GM12878 (cell line): ENCODE measurements around the gene IFT88. TPM values are rescaled to one million over a fixed set of nuclear protein-coding genes. Genes with fewer than 3 reads are reported as not detected.

Experiments
- ATAC-seq: fragments of 200-7000 bp; cut with Tn5 transposase; 3 replicates; pipeline ENCODE4 v1.9.1; 2020; ENCODE audit warnings: mild to moderate bottlenecking, moderate library complexity
- BruUV-seq: library from RNA; stranded (reverse); fragments of 400-500 nt; replicated peaks from 2 replicates; lab custom pipeline; 2021; lab: Mats Ljungman, UMichigan
- CTCF ChIA-PET: fragments of 300-600 bp; sonication (Branson Sonifier 250); formaldehyde crosslinking; extraction: SDS; loops from one replicate; lab custom pipeline; 2021; ENCODE audit warnings: inconsistent platforms; lab: Yijun Ruan, JAX
- POLR2A ChIA-PET: fragments of 350-600 bp; formaldehyde crosslinking; extraction: SDS; loops from one replicate; lab custom pipeline; 2021; ENCODE audit warnings: inconsistent platforms; lab: Charles Lee
- RAD21 ChIA-PET: fragments of 300-600 bp; sonication (Branson Sonifier 250); formaldehyde crosslinking; loops from one replicate; lab custom pipeline; 2023; ENCODE audit warnings: antibody characterized with exemption; ENCODE audit not compliant: unreplicated experiment; lab: Charles Lee
- SMC1A ChIA-PET: fragments of 300-600 bp; sonication (Branson Sonifier 250); formaldehyde crosslinking; loops from one replicate; lab custom pipeline; 2023; ENCODE audit not compliant: unreplicated experiment, uncharacterized antibody; lab: Charles Lee
- DNase-seq: peaks from one replicate; pipeline ENCODE4 v3.0.0-alpha.2; 2011; ENCODE audit warnings: low read depth, low spot score
- FAIRE-seq: peaks from 3 replicates; lab custom pipeline; 2011; peaks lifted over from hg19 to GRCh38; lab: Jason Lieb, UNC
- H2AFZ ChIP-seq: 2 replicates; pipeline ENCODE4 v1.6.0; 2011; ENCODE audit warnings: low read depth, low read length, control low read depth; ENCODE audit not compliant: control insufficient read depth
- H3K27ac ChIP-seq: 2 replicates; pipeline ENCODE4 v1.5.1; 2011; ENCODE audit warnings: control low read depth; ENCODE audit not compliant: control insufficient read depth, insufficient read depth
- H3K27me3 ChIP-seq, 2 experiments: replicated peaks in 1 of 2; 2 replicates each; pipeline versions ENCODE4 v1.6.0 to v1.6.1; 2011; ENCODE audit warnings: low read length in 1 of 2; ENCODE audit not compliant: control insufficient read depth in 2 of 2, insufficient read depth in 2 of 2
- H3K36me3 ChIP-seq, 2 experiments: 2 replicates each; pipeline ENCODE4 v1.5.1; 2011; ENCODE audit warnings: low read length in 1 of 2; ENCODE audit not compliant: control insufficient read depth in 2 of 2, insufficient read depth in 2 of 2
- H3K4me1 ChIP-seq: 2 replicates; pipeline ENCODE4 v1.6.1; 2011; ENCODE audit warnings: mild to moderate bottlenecking, low read length, moderate library complexity, mixed read lengths; ENCODE audit not compliant: control insufficient read depth, insufficient read depth
- H3K4me2 ChIP-seq: 2 replicates; pipeline ENCODE4 v1.6.0; 2011; ENCODE audit warnings: control low read depth; ENCODE audit not compliant: control insufficient read depth, insufficient read depth
- H3K4me3 ChIP-seq: fragments of 200-600 bp; sonication (generic); 2 replicates; pipeline ENCODE4 v1.5.1; 2016
- H3K79me2 ChIP-seq: 2 replicates; pipeline ENCODE4 v1.6.0; 2011; ENCODE audit warnings: low read length; ENCODE audit not compliant: control insufficient read depth, insufficient read depth
- H3K9ac ChIP-seq: 2 replicates; pipeline ENCODE4 v1.8.0; 2011; ENCODE audit warnings: low read length, control low read depth, mixed read lengths; ENCODE audit not compliant: control insufficient read depth, insufficient read depth
- H3K9me3 ChIP-seq: replicated peaks from 3 replicates; pipeline ENCODE4 v1.5.1; 2011; ENCODE audit warnings: mild to moderate bottlenecking, low read length; ENCODE audit not compliant: control insufficient read depth, insufficient read depth
- H4K20me1 ChIP-seq: 2 replicates; pipeline ENCODE4 v1.6.0; 2011; ENCODE audit not compliant: control insufficient read depth, insufficient read depth
- BCL3 ChIP-seq: IDR thresholded peaks from 2 replicates; pipeline ENCODE4 v1.6.1; 2011; ENCODE audit warnings: borderline replicate concordance, low read depth, mild to moderate bottlenecking, moderate library complexity, low read length; ENCODE audit not compliant: insufficient read depth, poor library complexity, severe bottlenecking
- IRF5 ChIP-seq: fragments of 450-650 bp; IDR thresholded peaks from 2 replicates; pipeline ENCODE4 v1.6.1; 2017; ENCODE audit warnings: borderline replicate concordance
- JUND ChIP-seq: IDR thresholded peaks from 2 replicates; pipeline ENCODE4 v1.6.1; 2012; ENCODE audit warnings: low read depth, mild to moderate bottlenecking, low read length, improper control_type of control experiment, moderate library complexity
- MLLT1 ChIP-seq: fragments of 450-650 bp; IDR thresholded peaks from 2 replicates; pipeline ENCODE4 v1.6.1; 2016; ENCODE audit warnings: mild to moderate bottlenecking
- NR2C1 ChIP-seq: fragments of 450-650 bp; IDR thresholded peaks from 2 replicates; pipeline ENCODE4 v1.6.1; 2017; ENCODE audit warnings: antibody characterized with exemption, mild to moderate bottlenecking, moderate library complexity
- POLR2AphosphoS2 ChIP-seq: IDR thresholded peaks from 2 replicates; pipeline ENCODE4 v1.6.1; 2011; ENCODE audit warnings: low read depth, mild to moderate bottlenecking, low read length, improper control_type of control experiment, moderate library complexity
- POLR2AphosphoS5 ChIP-seq: IDR thresholded peaks from 2 replicates; pipeline ENCODE4 v1.6.1; 2011; ENCODE audit warnings: mild to moderate bottlenecking, low read length, inconsistent platforms
- RELA ChIP-seq: fragments of 450-650 bp; IDR thresholded peaks from 2 replicates; pipeline ENCODE4 v1.8.0; 2014; ENCODE audit warnings: borderline replicate concordance; ENCODE audit not compliant: partially characterized antibody
- REST ChIP-seq: IDR thresholded peaks from 2 replicates; pipeline ENCODE4 v1.6.1; 2012; ENCODE audit warnings: mild to moderate bottlenecking, low read depth, low read length
- SMARCA5 ChIP-seq: fragments of 450-650 bp; IDR thresholded peaks from 2 replicates; pipeline ENCODE4 v1.6.1; 2017; ENCODE audit warnings: mild to moderate bottlenecking
- SREBF2 ChIP-seq: IDR thresholded peaks from 2 replicates; pipeline ENCODE4 v1.6.1; 2012; ENCODE audit warnings: mild to moderate bottlenecking, low read length
- ZBTB33 ChIP-seq: fragments of 450-650 bp; IDR thresholded peaks from 2 replicates; pipeline ENCODE4 v1.6.1; 2017; ENCODE audit warnings: mild to moderate bottlenecking
- ZNF274 ChIP-seq: IDR thresholded peaks from one replicate; pipeline ENCODE4 v1.8.0; 2011; ENCODE audit not compliant: insufficient read length, insufficient read depth
- WGBS: methylation state at CpG from one replicate; pipeline ENCODE4 v1.1.6; 2016; ENCODE audit warnings: low lambda C conversion rate; ENCODE audit not compliant: insufficient replicate concordance, insufficient coverage; ENCODE audit errors: missing lambda C conversion rate; 5-methylcytosine and 5-hydroxymethylcytosine counted together
- in situ Hi-C: fragments of 300-500 bp; cut with MboI; formaldehyde crosslinking; loops from 9 replicates; pipeline ENCODE4 v1.14.3; 2018; ENCODE audit warnings: mixed read lengths
- intact Hi-C: fragments of 100-400 bp; cut with micrococcal nuclease; formaldehyde crosslinking; loops from one replicate; pipeline ENCODE4 v1.14.2; 2022; ENCODE audit not compliant: unreplicated experiment
- polyA plus RNA-seq, 11 experiments: library from polyadenylated mRNA; depleted of rRNA in 4 of 11; unstranded in 6 of 11; stranded (reverse) in 5 of 11; fragments of >200 nt; fragmentation: Nextera tagmentation in 4 of 11; fragmentation: Illumina TruSeq in 1 of 11; extraction: Ambion mirVana in 4 of 11; extraction: Trizol in 1 of 11; gene quantifications; 1 replicate in 1 of 11; 2 replicates in 10 of 11; pipeline versions ENCODE4 v1.2.1 to v1.2.3, GENCODE V29; 2011 to 2016; ENCODE audit warnings: inconsistent platforms in 2 of 11, missing spikeins in 2 of 11, low read depth in 1 of 11
- total RNA-seq, 4 experiments: library from RNA; depleted of rRNA in 3 of 4; stranded (reverse); fragments of >200 nt in 3 of 4; fragmentation: Illumina TruSeq in 1 of 4; extraction: Trizol in 1 of 4; gene quantifications; 2 replicates each; pipeline versions ENCODE4 v1.2.1 to v1.2.3, GENCODE V29; 2013 to 2021

The IFT88 gene
- total and polyA plus RNA-seq, 10 of the 15 experiments (the other 5 are each of a cell fraction or from before 2014, with no cell fraction given), result 2.9 to 5.6 (median 4.1) TPM

- Histone ChIP-seq H3K9ac (no peak overlapping the region), H4K20me1 (no peaks in the 10 kb centered on the region), H3K4me2 (no peak overlapping the region), H3K4me1 (no peaks in the 10 kb centered on the region), H2AFZ (no peak overlapping the region), H3K27ac (no peak overlapping the region), H3K27me3 (no peaks in the 10 kb centered on the region), H3K4me3 (no peak overlapping the region), H3K36me3 (no peaks in the 10 kb centered on the region), H3K79me2 (no peaks in the 10 kb centered on the region), H3K9me3 (no peaks in the 10 kb centered on the region)
- ChIA-PET RAD21 (no interaction called here), CTCF (no interaction called here), SMC1A (no interaction called here), POLR2A (no interaction called here)
- DNase-seq (no peak), FAIRE-seq (no peak), ATAC-seq (no peak)
- WGBS, result 62% methylated on average over 4 of the region's 4 CpGs
- in situ Hi-C loops, result no loop called here
- intact Hi-C loops, result no loop called here
- BruUV-seq, result no TSS peak
- TF ChIP-seq JUND (no peak), REST (no peak), RELA (no peak), ZNF274 (no peak), ZBTB33 (no peak), MLLT1 (no peak), POLR2AphosphoS5 (no peak), SMARCA5 (no peak), NR2C1 (no peak), BCL3 (no peak), IRF5 (no peak), SREBF2 (no peak), POLR2AphosphoS2 (no peak)
These were observed 124.7 kb downstream of the IFT88 start for GRCh38 chr13:20691616-20692015.
